ENCODE measurements around the gene ENDOV.

DNA sequence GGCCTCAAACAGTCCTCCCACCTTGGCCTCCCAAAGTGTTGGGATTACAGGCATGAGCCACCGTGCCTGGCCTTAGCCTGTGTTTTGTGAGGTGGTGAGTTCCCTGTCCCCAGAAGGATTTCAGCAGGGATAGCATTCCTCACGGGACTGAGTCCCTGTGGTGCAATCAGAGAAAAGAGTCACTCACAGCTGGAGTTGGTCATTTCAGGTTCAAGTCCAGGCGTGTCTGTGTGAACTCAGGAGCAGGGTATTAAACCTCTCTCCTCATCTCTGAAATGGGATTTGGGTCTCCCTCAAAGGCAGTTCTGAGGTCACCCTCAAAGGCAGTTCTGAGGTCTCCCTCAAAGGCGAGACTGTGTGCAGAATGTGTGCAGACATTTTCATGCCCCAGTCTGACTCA, 32.8 kb downstream of the ENDOV start:
- TF ChIP-seq, protein P1, sequence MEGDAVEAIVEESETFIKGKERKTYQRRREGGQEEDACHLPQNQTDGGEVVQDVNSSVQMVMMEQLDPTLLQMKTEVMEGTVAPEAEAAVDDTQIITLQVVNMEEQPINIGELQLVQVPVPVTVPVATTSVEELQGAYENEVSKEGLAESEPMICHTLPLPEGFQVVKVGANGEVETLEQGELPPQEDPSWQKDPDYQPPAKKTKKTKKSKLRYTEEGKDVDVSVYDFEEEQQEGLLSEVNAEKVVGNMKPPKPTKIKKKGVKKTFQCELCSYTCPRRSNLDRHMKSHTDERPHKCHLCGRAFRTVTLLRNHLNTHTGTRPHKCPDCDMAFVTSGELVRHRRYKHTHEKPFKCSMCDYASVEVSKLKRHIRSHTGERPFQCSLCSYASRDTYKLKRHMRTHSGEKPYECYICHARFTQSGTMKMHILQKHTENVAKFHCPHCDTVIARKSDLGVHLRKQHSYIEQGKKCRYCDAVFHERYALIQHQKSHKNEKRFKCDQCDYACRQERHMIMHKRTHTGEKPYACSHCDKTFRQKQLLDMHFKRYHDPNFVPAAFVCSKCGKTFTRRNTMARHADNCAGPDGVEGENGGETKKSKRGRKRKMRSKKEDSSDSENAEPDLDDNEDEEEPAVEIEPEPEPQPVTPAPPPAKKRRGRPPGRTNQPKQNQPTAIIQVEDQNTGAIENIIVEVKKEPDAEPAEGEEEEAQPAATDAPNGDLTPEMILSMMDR (IDR thresholded peaks at IDR 0.05) = no peak
- TF ChIP-seq POLR2A (IDR thresholded peaks at IDR 0.05) = no peak
